IMR-90 (cell line): ENCODE data around the gene ZNF180. TPM values are rescaled to one million over a fixed set of nuclear protein-coding genes. Genes with fewer than 3 reads are reported as not detected.

ENCODE experiments used
- ATAC-seq: fragments of 200-7000 bp; cut with Tn5 transposase; 2 replicates; pipeline ENCODE4 v1.9.1; 2020; ENCODE audit warnings: low read depth, mild to moderate bottlenecking, moderate library complexity
- BruUV-seq: library from RNA; stranded (reverse); fragments of 400-500 nt; replicated peaks from 2 replicates; lab custom pipeline; 2021; lab: Mats Ljungman, UMichigan
- CTCF ChIA-PET: fragments of 300-600 bp; formaldehyde crosslinking; extraction: SDS; loops from one replicate; lab custom pipeline; 2021; ENCODE audit warnings: antibody characterized with exemption; lab: Yijun Ruan, JAX
- POLR2A ChIA-PET: fragments of 300-600 bp; sonication (Branson Sonifier 250); formaldehyde crosslinking; loops from one replicate; lab custom pipeline; 2022; ENCODE audit warnings: antibody characterized with exemption; ENCODE audit not compliant: unreplicated experiment; lab: Charles Lee
- DNase-seq: peaks from one replicate; pipeline ENCODE4 v3.0.0; 2013
- H2AFZ ChIP-seq: replicated peaks from 2 replicates; pipeline ENCODE3; 2013; ENCODE audit warnings: low read length, mild to moderate bottlenecking; ENCODE audit not compliant: poor library complexity
- H2AK5ac ChIP-seq: 2 replicates; pipeline ENCODE4 v1.6.1; 2013; ENCODE audit warnings: low read depth, low read length, inconsistent platforms
- H2AK9ac ChIP-seq: replicated peaks from 2 replicates; pipeline ENCODE3; 2013; ENCODE audit warnings: mild to moderate bottlenecking, low read depth, low read length, moderate library complexity; ENCODE audit not compliant: poor library complexity
- H2BK120ac ChIP-seq: 2 replicates; pipeline ENCODE4 v1.6.1; 2013; ENCODE audit warnings: low read depth, low read length, inconsistent platforms
- H2BK15ac ChIP-seq: 3 replicates; pipeline ENCODE4 v1.6.1; 2013; ENCODE audit warnings: low read depth, low read length, inconsistent platforms
- H2BK20ac ChIP-seq: 2 replicates; pipeline ENCODE4 v1.6.1; 2013; ENCODE audit warnings: low read depth, mild to moderate bottlenecking, inconsistent platforms, low read length, moderate library complexity
- H2BK5ac ChIP-seq: 2 replicates; pipeline ENCODE4 v1.6.1; 2013; ENCODE audit warnings: mild to moderate bottlenecking, low read depth, low read length, inconsistent platforms; ENCODE audit not compliant: poor library complexity, severe bottlenecking
- H3K14ac ChIP-seq: replicated peaks from 2 replicates; pipeline ENCODE4 v1.6.1; 2013; ENCODE audit warnings: low read depth, low read length, inconsistent platforms
- H3K18ac ChIP-seq: 2 replicates; pipeline ENCODE4 v1.6.1; 2013; ENCODE audit warnings: low read depth, low read length, control low read depth
- H3K23ac ChIP-seq: 2 replicates; pipeline ENCODE4 v1.6.1; 2013; ENCODE audit warnings: low read depth, low read length, inconsistent platforms
- H3K27ac ChIP-seq: 2 replicates; pipeline ENCODE4 v1.5.1; 2013; ENCODE audit warnings: mild to moderate bottlenecking, control low read depth, low read length; ENCODE audit not compliant: insufficient read depth
- H3K27me3 ChIP-seq: 2 replicates; pipeline ENCODE4 v1.6.1; 2013; ENCODE audit warnings: low read length; ENCODE audit not compliant: control insufficient read depth, insufficient read depth
- H3K36me3 ChIP-seq: 2 replicates; pipeline ENCODE4 v1.6.1; 2013; ENCODE audit warnings: low read length, mixed read lengths; ENCODE audit not compliant: control insufficient read depth, insufficient read depth
- H3K4ac ChIP-seq: 2 replicates; pipeline ENCODE4 v1.6.1; 2013; ENCODE audit warnings: low read depth, low read length, inconsistent platforms
- H3K4me1 ChIP-seq: 2 replicates; pipeline ENCODE4 v1.6.1; 2013; ENCODE audit warnings: low read length, mixed read lengths; ENCODE audit not compliant: control insufficient read depth, insufficient read depth
- H3K4me2 ChIP-seq: 2 replicates; pipeline ENCODE4 v1.6.1; 2013; ENCODE audit warnings: low read depth, mild to moderate bottlenecking, control low read depth, low read length, moderate library complexity
- H3K4me3 ChIP-seq: 2 replicates; pipeline ENCODE4 v1.5.1; 2013; ENCODE audit warnings: low read depth, mild to moderate bottlenecking, control low read depth, low read length, moderate library complexity; ENCODE audit not compliant: insufficient read depth
- H3K56ac ChIP-seq: 2 replicates; pipeline ENCODE4 v1.6.1; 2013; ENCODE audit warnings: low read length, inconsistent platforms; ENCODE audit not compliant: insufficient read depth; ENCODE audit errors: extremely low read depth
- H3K79me1 ChIP-seq, 2 experiments: 2 replicates each; pipeline ENCODE4 v1.6.1; 2013; ENCODE audit warnings: low read length in 2 of 2, inconsistent platforms in 1 of 2, low read depth in 1 of 2
- H3K9ac ChIP-seq: 2 replicates; pipeline ENCODE4 v1.6.1; 2013; ENCODE audit warnings: low read depth, low read length, control low read depth
- H3K9me1 ChIP-seq: 2 replicates; pipeline ENCODE4 v1.6.1; 2013; ENCODE audit warnings: low read length, inconsistent platforms; ENCODE audit not compliant: insufficient read depth
- H3K9me3 ChIP-seq: 2 replicates; pipeline ENCODE4 v1.6.1; 2013; ENCODE audit warnings: low read length; ENCODE audit not compliant: control insufficient read depth, insufficient read depth
- H4K20me1 ChIP-seq: 2 replicates; pipeline ENCODE4 v1.6.1; 2013; ENCODE audit warnings: low read length, inconsistent platforms; ENCODE audit not compliant: insufficient read depth
- H4K5ac ChIP-seq: 2 replicates; pipeline ENCODE4 v1.6.1; 2013; ENCODE audit warnings: mild to moderate bottlenecking, low read depth, low read length, control low read depth
- H4K8ac ChIP-seq, 2 experiments: 2 replicates each; pipeline ENCODE4 v1.6.1; 2013; ENCODE audit warnings: low read depth in 2 of 2, low read length in 2 of 2, control low read depth in 1 of 2, inconsistent platforms in 1 of 2
- H4K91ac ChIP-seq: 2 replicates; pipeline ENCODE4 v1.6.1; 2013; ENCODE audit warnings: low read depth, low read length, inconsistent platforms; ENCODE audit not compliant: insufficient read depth
- BHLHE40 ChIP-seq: fragments of 150-350 bp; IDR thresholded peaks from 2 replicates; pipeline ENCODE4 v1.6.1; 2016; ENCODE audit warnings: mild to moderate bottlenecking, low read depth, low read length
- CEBPB ChIP-seq: IDR thresholded peaks from 2 replicates; pipeline ENCODE4 v1.6.1; 2012; ENCODE audit warnings: low read depth, low read length, improper control_type of control experiment
- CHD1 ChIP-seq: IDR thresholded peaks from 2 replicates; pipeline ENCODE4 v1.6.1; 2012; ENCODE audit warnings: low read depth, low read length, improper control_type of control experiment
- CTCF ChIP-seq: conservative IDR thresholded peaks from 2 replicates; pipeline ENCODE4 v1.5.1; 2012; ENCODE audit warnings: mild to moderate bottlenecking, low read depth, low read length, improper control_type of control experiment
- FOS ChIP-seq: fragments of 150-350 bp; IDR thresholded peaks from 2 replicates; pipeline ENCODE4 v1.6.1; 2016; ENCODE audit warnings: low read depth, low read length
- MAFK ChIP-seq: IDR thresholded peaks from 2 replicates; pipeline ENCODE4 v1.6.1; 2012; ENCODE audit warnings: low read depth, low read length, improper control_type of control experiment
- MAZ ChIP-seq: IDR thresholded peaks from 2 replicates; pipeline ENCODE4 v1.6.1; 2012; ENCODE audit warnings: low read depth, mild to moderate bottlenecking, low read length, improper control_type of control experiment, moderate library complexity, borderline replicate concordance
- NFE2L2 ChIP-seq: fragments of 150-350 bp; IDR thresholded peaks from 2 replicates; pipeline ENCODE4 v1.6.1; 2016; ENCODE audit warnings: low read depth, mild to moderate bottlenecking, low read length
- POLR2A ChIP-seq: IDR thresholded peaks from 2 replicates; pipeline ENCODE4 v1.6.1; 2012; ENCODE audit warnings: mild to moderate bottlenecking, low read depth, low read length
- RAD21 ChIP-seq: IDR thresholded peaks from 2 replicates; pipeline ENCODE4 v1.6.1; 2012; ENCODE audit warnings: low read length, improper control_type of control experiment
- RCOR1 ChIP-seq: IDR thresholded peaks from 2 replicates; pipeline ENCODE4 v1.6.1; 2012; ENCODE audit warnings: mild to moderate bottlenecking, low read length, improper control_type of control experiment; ENCODE audit not compliant: insufficient replicate concordance
- RFX5 ChIP-seq: IDR thresholded peaks from 2 replicates; pipeline ENCODE4 v1.8.0; 2012; ENCODE audit warnings: low read depth, mild to moderate bottlenecking, low read length, moderate library complexity
- SMC3 ChIP-seq: fragments of 150-350 bp; IDR thresholded peaks from 2 replicates; pipeline ENCODE4 v1.6.1; 2016; ENCODE audit warnings: low read depth, mild to moderate bottlenecking, antibody characterized with exemption, low read length, moderate library complexity
- WGBS, 2 experiments: methylation state at CpG; one replicate each; pipeline versions ENCODE4 v1.1.5 to v1.1.7; 2013; ENCODE audit warnings: missing lambda C conversion rate in 2 of 2; ENCODE audit not compliant: insufficient read length in 1 of 2; ENCODE audit errors: extremely low coverage in 2 of 2; 5-methylcytosine and 5-hydroxymethylcytosine counted together
- dilution Hi-C: fragments of 300-500 bp; cut with HindIII; formaldehyde crosslinking; loops from one replicate; pipeline ENCODE4 v1.14.3; 2018; ENCODE audit warnings: low sequenced_read_pairs; ENCODE audit not compliant: unreplicated experiment
- in situ Hi-C: fragments of 300-500 bp; cut with MboI; formaldehyde crosslinking; loops from 3 replicates; pipeline ENCODE4 v1.14.3; 2019; ENCODE audit warnings: low sequenced_read_pairs, inconsistent platforms, mixed read lengths
- intact Hi-C: fragments of 100-400 bp; cut with micrococcal nuclease; formaldehyde crosslinking; loops from 2 replicates; pipeline ENCODE4 v1.10.0; 2022
- polyA plus RNA-seq, 3 experiments: library from polyadenylated mRNA; depleted of rRNA; stranded (reverse); fragments of >200 nt; gene quantifications; 2 replicates each; pipeline ENCODE4 v1.2.3, GENCODE V29; 2012; ENCODE audit warnings: low replicate concordance in 1 of 3
- total RNA-seq: library from RNA; depleted of rRNA; stranded (reverse); fragments of >200 nt; gene quantifications from 2 replicates; pipeline ENCODE4 v1.2.3, GENCODE V29; 2012
- TF ChIP-seq, protein P1 (sequence below): fragments of 150-350 bp; IDR thresholded peaks from 2 replicates; pipeline ENCODE4 v1.6.1; 2016; ENCODE audit warnings: low read depth, mild to moderate bottlenecking, low read length, moderate library complexity, borderline replicate concordance

The ZNF180 gene
- total and polyA plus RNA-seq, 2 of the 4 experiments (the other 2 are of a cell fraction), result 2.8 to 26.3 TPM

DNA sequence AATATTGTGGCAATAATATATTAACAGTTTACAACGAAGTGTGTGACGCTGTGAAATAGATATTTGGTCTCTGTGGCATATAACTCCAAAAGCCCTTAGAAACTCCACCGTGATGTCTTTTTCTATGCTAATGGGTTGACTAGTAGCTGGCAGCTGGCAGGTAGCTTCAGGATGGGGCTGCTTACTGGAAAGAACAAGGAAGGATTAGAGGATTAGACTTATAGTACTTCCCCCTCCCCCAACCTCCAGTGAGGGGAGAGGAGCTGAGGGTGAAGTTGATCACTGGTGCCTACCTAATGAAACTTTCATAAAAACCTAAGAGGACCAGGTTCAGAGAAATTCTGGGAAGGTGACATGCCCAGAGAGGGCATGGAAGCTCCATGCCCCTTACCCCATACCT is 61.9 kb downstream of the ZNF180 start (continued):
- TF ChIP-seq, protein P1, sequence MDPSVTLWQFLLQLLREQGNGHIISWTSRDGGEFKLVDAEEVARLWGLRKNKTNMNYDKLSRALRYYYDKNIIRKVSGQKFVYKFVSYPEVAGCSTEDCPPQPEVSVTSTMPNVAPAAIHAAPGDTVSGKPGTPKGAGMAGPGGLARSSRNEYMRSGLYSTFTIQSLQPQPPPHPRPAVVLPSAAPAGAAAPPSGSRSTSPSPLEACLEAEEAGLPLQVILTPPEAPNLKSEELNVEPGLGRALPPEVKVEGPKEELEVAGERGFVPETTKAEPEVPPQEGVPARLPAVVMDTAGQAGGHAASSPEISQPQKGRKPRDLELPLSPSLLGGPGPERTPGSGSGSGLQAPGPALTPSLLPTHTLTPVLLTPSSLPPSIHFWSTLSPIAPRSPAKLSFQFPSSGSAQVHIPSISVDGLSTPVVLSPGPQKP, result no peak
- TF ChIP-seq MAZ, result no peak

DNA sequence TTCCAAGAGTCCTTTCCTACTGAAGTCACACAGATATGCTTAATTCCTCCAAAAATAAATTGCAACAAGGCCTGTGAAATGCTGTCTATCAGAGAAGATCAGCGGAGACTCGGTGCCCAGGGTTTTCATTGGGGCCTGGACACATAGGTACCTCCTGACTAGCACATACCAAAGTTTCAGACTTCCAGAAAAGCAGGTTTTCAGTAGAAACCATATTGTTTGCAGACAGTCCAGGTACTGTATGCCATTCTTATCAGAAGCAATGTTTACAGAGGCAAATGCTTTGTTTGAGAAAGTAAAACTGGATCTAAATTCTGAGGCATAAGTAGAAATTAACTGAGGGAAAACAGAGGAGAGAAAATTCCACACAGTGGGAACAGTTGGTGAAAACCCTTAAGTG is 64.9 kb downstream of the ZNF180 start:
- no peaks in the 10 kb centered on the region for H3K79me1 ChIP-seq
- no peaks in the 10 kb centered on the region for H3K27me3 ChIP-seq
- ChIA-PET CTCF (no interaction called here), POLR2A (no interaction called here)
- in situ Hi-C loops, result no loop called here
- H3K27ac ChIP-seq, result no peak overlapping the region
- no peaks in the 10 kb centered on the region for H4K20me1 ChIP-seq
- H3K36me3 ChIP-seq, result peaks cover 35% of the 10 kb centered on the region
- peaks cover 46% of the 10 kb centered on the region for H3K9me3 ChIP-seq
- no peak overlapping the region for H3K18ac ChIP-seq
- H4K91ac ChIP-seq, result no peak overlapping the region
- no peak overlapping the region for H3K4me2 ChIP-seq
- no TSS peak for BruUV-seq
- H2BK5ac ChIP-seq, result no peak overlapping the region
- ATAC-seq (no peak), DNase-seq (no peak)
- H4K8ac ChIP-seq, result no peak overlapping the region
- no CpG with 5 or more reads among the region's 2 CpGs for WGBS, 2 experiments
- intact Hi-C loops, result no loop called here
- no peak overlapping the region for H2BK15ac ChIP-seq
- H4K5ac ChIP-seq, result no peak overlapping the region
- H3K4ac ChIP-seq, result no peak overlapping the region
- H2AK9ac ChIP-seq, result no peak overlapping the region
- dilution Hi-C loops, result no loop called here
- no peak overlapping the region for H3K23ac ChIP-seq
- H3K14ac ChIP-seq, result no peak overlapping the region
- H3K9me1 ChIP-seq, result no peaks in the 10 kb centered on the region
- H2BK120ac ChIP-seq, result no peak overlapping the region
- no peaks in the 10 kb centered on the region for H3K4me1 ChIP-seq
- no peak overlapping the region for H2BK20ac ChIP-seq
- no peak overlapping the region for H2AK5ac ChIP-seq
- H3K9ac ChIP-seq, result no peak overlapping the region
- H3K56ac ChIP-seq, result no peak overlapping the region
- no peak overlapping the region for H3K4me3 ChIP-seq
- H2AFZ ChIP-seq, result no peak overlapping the region
- no peak for TF ChIP-seq MAFK
- no peak for TF ChIP-seq SMC3
- TF ChIP-seq RCOR1, result no peak
- no peak for TF ChIP-seq RFX5
- TF ChIP-seq, protein P1, result no peak
- no peak for TF ChIP-seq NFE2L2
- TF ChIP-seq POLR2A, result no peak
- TF ChIP-seq CHD1, result no peak
- no peak for TF ChIP-seq MAZ
- TF ChIP-seq CEBPB, result no peak
- TF ChIP-seq FOS, result no peak
- no peak for TF ChIP-seq CTCF
- TF ChIP-seq RAD21, result no peak
- no peak for TF ChIP-seq BHLHE40
